GM19324 (cell line): Measurements from ENCODE around the gene ICA1.

Experiments
- ATAC-seq: cut with Tn5 transposase; IDR thresholded peaks from one replicate; pipeline ENCODE4 v1.9.1; 2021; ENCODE audit warnings: mild to moderate bottlenecking, moderate library complexity; ENCODE audit not compliant: unreplicated experiment, low FRiP score

ICA1 gene

GRCh38 chr7:8136051-8136730 is 125.8 kb downstream of the ICA1 start:
- no peak for ATAC-seq

GRCh38 chr7:8135417-8135816 is 126.5 kb downstream of the ICA1 start:
- no peak for ATAC-seq

- ATAC-seq = peak; percentile 65
Observed at GRCh38 chr7:8134089-8134733, 127.8 kb downstream of the ICA1 start.

- peak; percentile 34 for ATAC-seq
Observed at GRCh38 chr7:8133188-8133848, 128.6 kb downstream of the ICA1 start.

GRCh38 chr7:8131694-8132605 is 130.0 kb downstream of the ICA1 start:
- peak; percentile 51 for ATAC-seq

GRCh38 chr7:8130663-8131062 is 131.3 kb downstream of the ICA1 start:
- no peak for ATAC-seq

- no peak for ATAC-seq
Observed at GRCh38 chr7:8129318-8129659, 132.7 kb downstream of the ICA1 start.

GRCh38 chr7:8128449-8129317 is 133.3 kb downstream of the ICA1 start:
- ATAC-seq = no peak

GRCh38 chr7:8126601-8127167 is 135.3 kb downstream of the ICA1 start:
- ATAC-seq = no peak

GRCh38 chr7:8125680-8126444 is 136.1 kb downstream of the ICA1 start:
- ATAC-seq = peak; percentile 77

- ATAC-seq = no peak
Observed at GRCh38 chr7:8121243-8121642, 140.7 kb downstream of the ICA1 start.

GRCh38 chr7:8120390-8121058 is 141.4 kb downstream of the ICA1 start:
- ATAC-seq = no peak

GRCh38 chr7:8119262-8119661 is 142.7 kb downstream of the ICA1 start:
- no peak for ATAC-seq

- no peak for ATAC-seq
Observed at GRCh38 chr7:8117195-8117594, 144.8 kb downstream of the ICA1 start.

GRCh38 chr7:8115547-8116402 is 146.2 kb downstream of the ICA1 start:
- peak; percentile 86 for ATAC-seq

- ATAC-seq = no peak
Observed at GRCh38 chr7:8114175-8114574, 147.8 kb downstream of the ICA1 start.

GRCh38 chr7:8113184-8113583 is 148.8 kb downstream of the ICA1 start:
- ATAC-seq = no peak
